GM21528 (cell line): ENCODE results near the gene EPN1.

ENCODE experiments used
- ATAC-seq: cut with Tn5 transposase; IDR thresholded peaks from one replicate; pipeline ENCODE4 v1.9.1; 2021; ENCODE audit warnings: mild to moderate bottlenecking, moderate library complexity; ENCODE audit not compliant: unreplicated experiment, low FRiP score

The EPN1 gene

GRCh38 chr19:55645512-55645881 lies 29.5 kb upstream of the EPN1 start:
- ATAC-seq: no peak

GRCh38 chr19:55646889-55647731 lies 27.9 kb upstream of the EPN1 start:
- ATAC-seq: no peak

GRCh38 chr19:55647732-55648584 lies 27.1 kb upstream of the EPN1 start, which contains the start of gene CCDC106:
Gene CCDC106, plus strand, starts transcription at chr19:55648212. Its CDS starts 835 bp downstream, at chr19:55649047.
- no peak for ATAC-seq

GRCh38 chr19:55648585-55649267 lies 26.3 kb upstream of the EPN1 start:
- no peak for ATAC-seq

- no peak for ATAC-seq
Observed at GRCh38 chr19:55649268-55650125, 25.5 kb upstream of the EPN1 start.

GRCh38 chr19:55650126-55650557 lies 24.9 kb upstream of the EPN1 start:
- ATAC-seq: no peak

- no peak for ATAC-seq
Observed at GRCh38 chr19:55650602-55651230, 24.3 kb upstream of the EPN1 start.

GRCh38 chr19:55651236-55651635 lies 23.8 kb upstream of the EPN1 start:
- ATAC-seq: no peak

- no peak for ATAC-seq
Observed at GRCh38 chr19:55652311-55653128, 22.5 kb upstream of the EPN1 start.

GRCh38 chr19:55653651-55654322 lies 21.2 kb upstream of the EPN1 start:
- ATAC-seq: peak; percentile 43

GRCh38 chr19:55654323-55654867 lies 20.6 kb upstream of the EPN1 start:
- ATAC-seq: peak; percentile 57

GRCh38 chr19:55654868-55655647 lies 20.0 kb upstream of the EPN1 start, which contains the start of gene U2AF2:
Gene U2AF2, plus strand, starts transcription at chr19:55655035. Its CDS starts 70 bp downstream, at chr19:55655105.
- peak; percentile 39 for ATAC-seq

GRCh38 chr19:55655648-55656040 lies 19.4 kb upstream of the EPN1 start:
- no peak for ATAC-seq

GRCh38 chr19:55656552-55656951 lies 18.5 kb upstream of the EPN1 start:
- ATAC-seq: no peak

- no peak for ATAC-seq
Observed at GRCh38 chr19:55656988-55657747, 17.9 kb upstream of the EPN1 start.

- ATAC-seq: no peak
Observed at GRCh38 chr19:55658846-55659459, 16.1 kb upstream of the EPN1 start.
